KOPT-K1 (cell line): Measurements from ENCODE around the gene FILIP1.

Experiments
- H3K27ac ChIP-seq: fragments of 200-600 bp; sonication (generic); 2 replicates; pipeline ENCODE4 v1.5.1; 2016; ENCODE audit warnings: antibody characterized with exemption, mild to moderate bottlenecking, low read depth, low read length; ENCODE audit not compliant: poor library complexity, severe bottlenecking
- H3K36me3 ChIP-seq: fragments of 200-600 bp; sonication (generic); 2 replicates; pipeline ENCODE4 v1.5.1; 2017; ENCODE audit warnings: antibody characterized with exemption, mild to moderate bottlenecking, low read length, moderate library complexity; ENCODE audit not compliant: insufficient read depth
- H3K9me3 ChIP-seq: fragments of 200-600 bp; sonication (generic); 2 replicates; pipeline ENCODE4 v1.5.1; 2017; ENCODE audit warnings: antibody characterized with exemption, low read length, mild to moderate bottlenecking; ENCODE audit not compliant: insufficient read depth, poor library complexity, severe bottlenecking

FILIP1 gene

DNA sequence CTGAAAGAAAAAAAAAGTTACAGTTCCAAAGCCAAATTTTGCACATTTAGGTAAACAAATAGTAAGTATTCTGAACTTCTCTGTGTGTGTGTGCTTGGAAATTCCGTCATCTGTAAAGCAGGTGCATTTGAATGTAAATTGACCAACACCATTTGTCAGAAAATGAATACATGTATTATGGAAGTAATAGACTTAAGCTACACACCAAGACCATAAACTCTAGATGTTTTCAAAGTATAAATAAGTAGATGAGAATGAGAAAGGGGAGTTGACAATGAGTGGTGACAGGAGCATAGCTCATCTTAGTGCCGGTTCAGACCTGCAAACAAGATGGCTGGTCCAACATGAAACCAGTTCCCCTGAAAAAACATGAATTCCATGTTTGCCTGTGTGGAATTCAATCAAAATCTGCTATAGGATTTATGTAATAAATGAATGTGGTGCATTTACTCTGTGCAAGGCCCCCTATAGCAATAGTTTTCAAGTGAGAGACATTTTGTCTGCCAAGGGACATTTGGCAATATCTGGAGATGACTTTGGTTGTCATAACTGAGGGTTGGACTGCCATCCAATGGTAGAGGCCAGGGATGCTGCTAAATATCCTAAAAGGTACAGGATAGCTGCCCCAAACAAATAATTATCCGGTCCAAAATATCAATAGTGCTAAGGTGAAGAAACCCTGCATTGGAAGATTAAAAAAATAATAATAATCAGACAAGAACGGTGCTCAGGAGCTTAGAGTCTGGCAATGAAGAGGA lies 11.0 kb upstream of the FILIP1 start:
- Histone ChIP-seq H3K27ac (no peak overlapping the region), H3K36me3 (no peaks in the 10 kb centered on the region), H3K9me3 (no peaks in the 10 kb centered on the region)

DNA sequence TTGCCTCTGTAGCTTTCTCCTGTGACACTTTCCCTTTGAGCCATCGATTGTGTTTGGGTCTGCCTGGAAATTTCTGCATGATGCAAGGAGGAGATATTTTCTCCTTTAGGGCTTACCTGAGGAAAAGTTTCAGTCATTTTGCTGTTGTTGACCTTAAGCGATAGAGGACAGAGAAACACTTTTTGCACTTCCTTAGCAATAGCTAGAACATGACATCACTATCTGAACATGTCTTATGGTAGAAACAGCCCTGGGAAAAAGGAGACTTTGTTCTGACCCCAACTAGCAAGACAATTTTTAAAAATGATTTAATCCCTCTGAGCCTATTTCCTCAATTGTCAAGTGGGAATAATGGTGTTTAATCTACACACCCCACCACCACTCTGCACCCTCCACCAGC lies 9.7 kb upstream of the FILIP1 start:
- Histone ChIP-seq H3K36me3 (no peaks in the 10 kb centered on the region), H3K9me3 (no peaks in the 10 kb centered on the region), H3K27ac (no peak overlapping the region)

DNA sequence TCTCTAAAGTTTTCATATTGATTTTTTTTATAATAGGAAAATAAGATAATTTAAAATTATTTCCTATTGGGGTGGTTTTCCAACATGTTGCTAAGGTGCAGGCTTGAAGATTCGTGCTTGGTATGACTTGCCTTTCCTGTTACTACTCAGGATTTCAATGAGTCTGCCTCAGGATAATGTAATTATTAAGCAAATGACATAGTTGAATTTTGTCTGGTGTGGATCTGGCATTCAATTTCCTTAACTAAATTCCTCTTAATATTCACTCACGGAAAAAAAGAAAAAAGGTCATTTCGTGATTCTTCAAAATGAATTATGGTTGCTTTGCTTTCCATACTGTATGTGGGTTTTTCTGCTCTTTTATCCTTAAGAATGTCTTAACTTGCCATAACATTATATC lies 9.3 kb upstream of the FILIP1 start:
- Histone ChIP-seq H3K9me3 (no peaks in the 10 kb centered on the region), H3K36me3 (no peaks in the 10 kb centered on the region), H3K27ac (no peak overlapping the region)

DNA sequence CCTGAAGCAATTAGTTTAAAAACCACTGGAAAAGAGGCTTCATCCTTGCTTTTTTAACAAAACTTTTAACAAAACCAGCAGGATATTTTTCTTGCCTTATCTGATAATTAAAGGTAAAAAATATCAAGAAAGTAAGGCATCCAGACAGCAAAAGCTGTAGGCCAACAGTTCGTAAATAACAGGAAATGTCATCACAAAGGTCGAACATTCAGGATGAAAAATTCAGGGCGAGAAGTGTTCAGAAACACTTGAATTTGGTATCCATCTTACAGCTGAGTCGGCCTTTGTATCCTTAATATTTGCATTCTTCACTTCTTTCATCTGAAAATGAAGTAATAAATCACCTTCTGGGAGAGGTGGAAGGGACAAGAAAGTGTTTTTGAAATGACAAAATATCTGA lies 8.2 kb upstream of the FILIP1 start:
- Histone ChIP-seq H3K9me3 (no peaks in the 10 kb centered on the region), H3K36me3 (no peaks in the 10 kb centered on the region), H3K27ac (no peak overlapping the region)

DNA sequence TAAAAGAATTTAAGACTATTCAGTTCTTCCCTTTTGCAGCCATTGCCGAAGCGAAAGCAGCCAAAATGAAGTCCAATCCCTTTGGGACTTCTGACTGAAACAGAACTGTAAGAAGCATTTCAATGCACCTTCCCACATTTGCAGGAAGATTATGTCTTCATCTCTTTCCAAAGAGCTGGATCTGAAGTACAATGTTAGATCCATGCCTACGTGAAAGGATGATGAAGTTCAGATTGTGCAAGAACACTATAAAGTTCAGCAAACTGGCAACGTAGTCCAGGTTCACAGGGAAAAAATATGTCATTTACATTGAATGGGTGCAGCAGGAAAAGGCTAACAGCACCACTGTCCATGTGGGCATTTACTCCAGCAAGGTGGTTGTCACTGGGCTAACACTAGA lies 6.0 kb upstream of the FILIP1 start:
- Histone ChIP-seq H3K27ac (no peak overlapping the region), H3K36me3 (no peaks in the 10 kb centered on the region), H3K9me3 (no peaks in the 10 kb centered on the region)

DNA sequence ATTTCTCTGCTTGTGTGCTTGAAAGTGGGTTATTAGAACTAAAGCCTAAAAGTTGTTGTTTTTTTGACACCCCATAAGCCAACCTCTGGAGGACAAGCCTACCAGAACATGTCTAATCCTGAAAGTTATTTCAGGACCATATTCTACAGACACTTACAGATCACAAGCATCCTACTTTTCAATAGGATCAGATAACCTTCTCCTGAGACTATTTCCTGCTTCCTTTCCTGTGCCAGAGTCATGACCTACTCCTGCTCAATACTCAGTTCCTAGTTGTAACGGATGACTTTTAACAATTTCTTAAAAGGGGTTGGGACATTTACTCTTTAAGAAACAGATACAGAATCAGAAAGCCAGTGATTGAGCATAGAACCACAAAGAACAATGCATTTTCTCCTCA lies 5.3 kb upstream of the FILIP1 start:
- Histone ChIP-seq H3K36me3 (no peaks in the 10 kb centered on the region), H3K9me3 (no peaks in the 10 kb centered on the region), H3K27ac (no peak overlapping the region)

DNA sequence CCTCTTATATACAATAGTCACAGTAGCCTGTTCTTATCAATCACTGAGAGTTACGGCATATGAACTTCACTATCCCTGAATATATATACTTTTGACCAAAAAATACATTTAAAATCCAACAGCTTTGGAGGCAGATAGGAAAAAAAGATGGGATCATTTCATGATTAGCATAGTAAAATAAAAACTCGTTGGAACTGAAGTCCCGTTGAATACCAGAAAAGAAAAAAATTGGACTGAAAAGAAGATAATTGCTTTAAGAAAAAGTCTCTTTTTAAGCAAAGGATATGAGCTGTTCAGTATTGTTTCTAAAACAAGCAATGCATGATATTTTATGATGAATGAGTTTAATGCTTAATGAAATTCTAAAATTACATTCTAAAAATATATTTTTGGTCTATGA lies 4.4 kb upstream of the FILIP1 start:
- no peaks in the 10 kb centered on the region for H3K36me3 ChIP-seq
- H3K9me3 ChIP-seq: no peaks in the 10 kb centered on the region
- H3K27ac ChIP-seq: no peak overlapping the region

DNA sequence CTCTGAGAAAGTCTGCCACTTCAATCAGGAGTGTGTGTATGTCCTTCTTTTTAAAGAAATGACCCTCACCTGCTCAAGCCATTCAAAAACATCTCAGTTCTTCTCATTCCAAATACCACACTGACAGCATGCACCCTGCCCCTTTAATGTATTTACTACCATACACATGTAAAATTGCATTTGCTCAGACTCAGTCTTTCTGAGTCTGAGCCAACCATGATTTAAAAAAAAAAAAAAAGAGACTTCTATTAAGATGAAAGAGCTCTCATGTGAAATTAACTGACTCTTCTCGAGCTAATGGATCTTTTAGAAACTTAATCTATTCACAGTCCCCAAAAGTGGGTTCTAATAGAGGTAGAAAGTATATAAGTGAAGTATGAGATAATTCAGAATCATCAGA lies 1.4 kb upstream of the FILIP1 start:
- H3K9me3 ChIP-seq: no peaks in the 10 kb centered on the region
- no peak overlapping the region for H3K27ac ChIP-seq
- H3K36me3 ChIP-seq: no peaks in the 10 kb centered on the region

DNA sequence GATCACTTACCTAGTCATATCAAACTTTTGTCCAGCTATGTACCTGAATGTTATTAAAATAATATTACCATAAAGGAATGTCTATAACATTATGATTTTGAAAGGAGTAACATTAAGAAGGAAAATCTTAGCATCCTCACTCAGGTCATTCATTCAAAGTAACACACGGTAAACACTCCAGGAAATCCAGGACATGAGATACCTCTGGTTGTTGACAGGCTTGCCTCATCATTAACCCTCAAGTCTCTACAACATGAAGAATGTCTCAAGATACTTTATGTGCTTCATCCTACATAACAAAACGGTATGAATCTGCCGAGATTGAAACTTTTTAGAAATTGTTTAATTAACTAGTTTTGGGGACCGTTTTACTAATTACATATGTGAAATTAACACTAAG lies 690 bp upstream of the FILIP1 start:
- Histone ChIP-seq H3K27ac (no peak overlapping the region), H3K9me3 (no peaks in the 10 kb centered on the region), H3K36me3 (no peaks in the 10 kb centered on the region)

DNA sequence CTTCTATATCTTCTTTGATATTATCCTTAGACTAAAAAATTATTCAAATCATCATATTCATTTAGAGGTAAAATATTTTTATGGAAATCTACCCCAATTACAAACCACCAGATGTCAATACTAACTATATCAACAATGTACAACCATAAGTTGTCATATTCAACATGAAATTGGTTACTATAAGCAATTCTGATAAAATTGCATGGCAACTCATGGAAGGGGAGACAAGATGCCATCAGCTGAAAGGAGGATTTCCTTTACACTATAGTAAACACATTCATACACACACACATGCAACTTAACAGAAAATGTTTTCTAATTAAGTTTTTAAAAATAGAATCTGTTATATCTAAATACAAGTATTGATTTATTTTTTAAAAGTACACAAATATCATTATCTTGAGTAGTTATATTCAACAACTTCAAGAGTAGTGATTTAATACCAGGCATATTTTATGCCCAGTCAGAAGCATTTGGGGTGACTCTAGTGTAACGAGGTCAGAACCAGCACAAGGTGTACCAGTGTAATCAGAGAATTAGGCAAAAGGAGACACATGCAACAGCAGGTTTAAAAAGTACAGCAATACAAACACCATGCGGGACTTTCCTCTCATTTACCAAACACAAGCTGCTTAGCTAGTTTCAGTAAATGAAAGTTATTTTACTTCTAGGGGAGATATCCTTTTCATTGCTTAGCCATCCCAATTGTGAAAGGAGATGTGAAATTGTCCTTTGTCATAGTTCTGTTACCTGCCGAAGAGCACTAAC lies 1.0 kb downstream of the FILIP1 start:
- Histone ChIP-seq H3K36me3 (no peaks in the 10 kb centered on the region), H3K27ac (no peak overlapping the region), H3K9me3 (no peaks in the 10 kb centered on the region)

DNA sequence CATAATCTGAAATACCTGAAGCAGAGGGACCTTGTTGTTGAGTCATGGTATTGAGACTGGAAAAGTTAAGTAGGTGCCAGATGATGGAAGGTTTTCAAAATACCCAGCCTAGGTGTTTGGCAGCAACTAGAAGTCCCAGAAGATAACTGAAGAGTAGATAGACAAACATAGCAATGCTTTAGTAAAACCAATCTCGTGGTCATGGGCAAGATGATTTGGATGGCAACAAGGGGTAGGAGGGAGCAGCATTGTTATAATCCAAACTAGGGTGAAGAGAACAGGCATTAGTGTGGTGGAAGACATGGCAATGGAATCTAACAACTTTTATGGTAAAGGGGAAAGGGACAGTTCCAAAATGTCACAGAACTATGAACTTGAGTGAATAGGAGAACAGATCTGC lies 2.3 kb downstream of the FILIP1 start:
- Histone ChIP-seq H3K27ac (no peak overlapping the region), H3K36me3 (no peaks in the 10 kb centered on the region), H3K9me3 (no peaks in the 10 kb centered on the region)

DNA sequence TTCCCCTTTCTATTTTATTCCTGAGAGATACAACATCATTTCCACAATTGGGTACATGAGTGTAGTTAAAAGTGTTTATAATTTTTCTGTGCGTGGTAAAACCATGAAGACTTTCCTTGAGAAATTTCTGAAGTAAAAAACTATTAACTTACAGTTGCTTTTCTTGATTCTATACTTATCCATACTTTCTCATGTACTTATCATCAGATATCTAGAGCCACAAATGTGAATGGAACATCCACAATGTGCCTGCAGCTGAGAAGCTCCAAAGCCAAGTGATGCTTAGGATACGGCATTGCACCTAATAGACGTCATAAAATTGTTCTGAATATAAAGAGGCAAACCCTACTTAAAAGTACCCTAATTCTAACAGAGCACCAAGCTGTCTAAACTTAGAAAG lies 2.9 kb downstream of the FILIP1 start:
- H3K27ac ChIP-seq: no peak overlapping the region
- no peaks in the 10 kb centered on the region for H3K36me3 ChIP-seq

DNA sequence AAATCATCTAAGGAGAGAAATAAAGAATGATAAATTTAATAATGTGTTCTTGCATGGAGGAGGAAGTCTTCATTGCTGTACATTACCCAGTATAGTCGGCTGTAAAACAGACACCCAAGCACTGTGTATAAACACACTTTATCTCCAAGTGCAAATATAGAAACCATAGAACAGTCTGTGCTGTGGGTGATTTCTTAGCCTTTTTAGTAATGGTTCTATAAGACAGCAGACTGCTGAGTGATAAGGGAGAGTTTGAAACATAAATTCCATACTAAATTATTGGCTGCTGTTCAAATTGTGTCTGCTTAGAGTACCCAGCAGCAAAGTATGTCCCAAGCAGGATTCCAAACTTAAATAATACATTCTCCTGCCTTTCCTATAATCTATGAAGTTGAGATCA lies 4.6 kb downstream of the FILIP1 start:
- no peaks in the 10 kb centered on the region for H3K9me3 ChIP-seq
- H3K27ac ChIP-seq: no peak overlapping the region
- no peaks in the 10 kb centered on the region for H3K36me3 ChIP-seq

More for the DNA sequence above, 2.9 kb downstream of the FILIP1 start:
- H3K9me3 ChIP-seq: no peaks in the 10 kb centered on the region

DNA sequence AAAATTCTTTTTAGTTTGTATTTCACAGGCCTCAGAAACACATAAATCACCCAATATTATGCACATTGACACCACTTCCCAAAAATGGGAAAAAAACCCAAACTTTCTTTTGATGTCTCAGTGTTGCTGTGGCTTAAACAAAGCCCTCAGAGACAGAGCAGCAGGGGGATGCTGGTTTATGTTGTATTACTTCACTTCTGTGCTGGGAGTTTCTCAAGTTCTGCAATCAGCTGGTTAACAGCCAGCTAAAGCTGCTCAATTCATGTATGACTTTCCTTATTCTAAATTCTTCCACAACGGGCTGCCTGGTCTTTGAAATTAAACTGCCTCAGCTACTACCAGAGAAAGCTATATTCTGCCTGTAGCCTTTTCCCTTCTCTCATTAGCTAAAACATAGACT lies 5.6 kb downstream of the FILIP1 start:
- H3K36me3 ChIP-seq: no peaks in the 10 kb centered on the region
- H3K27ac ChIP-seq: no peak overlapping the region
- no peaks in the 10 kb centered on the region for H3K9me3 ChIP-seq

DNA sequence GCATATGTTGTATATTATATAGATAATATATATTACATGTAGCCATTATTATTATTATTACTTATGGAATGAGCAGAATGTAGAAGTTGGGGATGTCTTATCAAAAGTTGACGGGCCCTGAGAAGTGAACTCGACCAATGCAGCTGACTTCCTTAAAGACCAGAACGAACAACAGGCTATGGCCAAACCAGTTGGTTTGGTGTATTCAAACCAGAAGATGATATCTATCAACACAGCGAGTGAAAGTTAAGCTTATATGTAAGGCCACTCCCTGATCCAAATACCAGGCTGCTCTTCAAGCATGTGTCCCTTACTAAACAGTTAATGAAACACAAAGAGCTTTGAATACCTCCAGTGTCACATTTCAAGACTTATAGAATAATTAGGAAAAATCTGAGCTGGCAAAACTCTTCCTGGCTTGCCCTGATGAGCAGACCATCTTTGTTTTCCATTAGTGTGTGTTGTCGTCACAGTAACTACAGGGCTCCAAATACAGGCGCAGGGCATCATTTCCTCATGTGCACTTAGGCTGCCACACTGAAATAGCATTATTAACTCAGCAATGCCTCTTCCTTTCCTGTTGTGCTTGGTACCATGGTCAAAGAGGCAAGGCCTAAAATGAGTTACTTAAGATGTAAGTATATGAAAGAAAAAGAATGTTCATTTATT lies 6.6 kb downstream of the FILIP1 start:
- Histone ChIP-seq H3K9me3 (no peaks in the 10 kb centered on the region), H3K36me3 (no peaks in the 10 kb centered on the region), H3K27ac (no peak overlapping the region)
